HepG2 (cell line): ENCODE measurements around the gene RAP1GAP2. TPM values are rescaled to one million over a fixed set of nuclear protein-coding genes. Genes with fewer than 3 reads are reported as not detected.
A peak's percentile ranks its signal among the peaks of the same experiment; 100 is the strongest.

Experiments used
- AGO1 ChIP-seq: fragments of 200-400 bp; formaldehyde crosslinking; IDR thresholded peaks from 2 replicates; pipeline ENCODE4 v1.6.1; 2017; ENCODE audit warnings: mild to moderate bottlenecking, low read depth, low read length, moderate library complexity; ENCODE audit not compliant: poor library complexity, severe bottlenecking
- ARID2 ChIP-seq: sonication (generic); formaldehyde crosslinking; IDR thresholded peaks from 2 replicates; pipeline ENCODE4 v1.8.1; 2022; ENCODE audit warnings: mild to moderate bottlenecking, missing genetic modification reagents, borderline replicate concordance
- HCFC1 ChIP-seq: fragments of 150-350 bp; IDR thresholded peaks from 2 replicates; pipeline ENCODE4 v1.6.1; 2014; ENCODE audit warnings: low read depth, low read length
- ISL2 ChIP-seq: sonication (generic); formaldehyde crosslinking; IDR thresholded peaks from 2 replicates; pipeline ENCODE4 v1.5.0; 2020; ENCODE audit warnings: missing genetic modification reagents
- JDP2 ChIP-seq: sonication (generic); formaldehyde crosslinking; IDR thresholded peaks from 2 replicates; pipeline ENCODE4 v1.8.1; 2022; ENCODE audit warnings: missing genetic modification reagents, borderline replicate concordance
- KAT8 ChIP-seq: IDR thresholded peaks from 2 replicates; pipeline ENCODE4 v1.6.1; 2016; ENCODE audit warnings: missing genetic modification reagents, missing compliant biosample characterization
- KLF16 ChIP-seq, 2 experiments: sonication (generic) in 1 of 2; formaldehyde crosslinking in 1 of 2; IDR thresholded peaks; 2 replicates each; pipeline versions ENCODE4 v1.6.1 to v1.8.0; 2016 to 2023; ENCODE audit warnings: missing genetic modification reagents in 2 of 2, missing compliant biosample characterization in 1 of 2
- NPAS2 ChIP-seq: sonication (generic); formaldehyde crosslinking; IDR thresholded peaks from 2 replicates; pipeline ENCODE4 v1.8.0; 2022; ENCODE audit warnings: mild to moderate bottlenecking, missing genetic modification reagents, borderline replicate concordance
- SIN3B ChIP-seq: fragments of 150-350 bp; IDR thresholded peaks from 2 replicates; pipeline ENCODE4 v1.6.1; 2014; ENCODE audit warnings: low read length
- ZBTB49 ChIP-seq: sonication (generic); formaldehyde crosslinking; IDR thresholded peaks from 2 replicates; pipeline ENCODE4 v1.4.0; 2020; ENCODE audit warnings: missing genetic modification reagents, borderline replicate concordance
- ZNF296 ChIP-seq: sonication (generic); formaldehyde crosslinking; conservative IDR thresholded peaks from 2 replicates; pipeline ENCODE4 v1.5.0; 2020; ENCODE audit warnings: mild to moderate bottlenecking, missing genetic modification reagents
- ZNF557 ChIP-seq: sonication (generic); formaldehyde crosslinking; IDR thresholded peaks from 2 replicates; pipeline ENCODE4 v1.4.0; 2020; ENCODE audit warnings: missing genetic modification reagents
- ZNF574 ChIP-seq: sonication (generic); formaldehyde crosslinking; IDR thresholded peaks from 2 replicates; pipeline ENCODE4 v1.4.0; 2020; ENCODE audit warnings: missing genetic modification reagents
- ZNF652 ChIP-seq: IDR thresholded peaks from 2 replicates; pipeline ENCODE4 v1.6.1; 2016; ENCODE audit warnings: low read depth, borderline replicate concordance
- ZNF75D ChIP-seq: sonication (generic); formaldehyde crosslinking; IDR thresholded peaks from 2 replicates; pipeline ENCODE4 v1.8.1; 2023; ENCODE audit warnings: missing genetic modification reagents, mild to moderate bottlenecking, borderline replicate concordance
- ZSCAN25 ChIP-seq: sonication (generic); formaldehyde crosslinking; IDR thresholded peaks from 2 replicates; pipeline ENCODE4 v1.8.0; 2022; ENCODE audit warnings: mild to moderate bottlenecking, missing genetic modification reagents
- polyA plus RNA-seq, 8 experiments: library from polyadenylated mRNA; depleted of rRNA in 3 of 8; stranded (reverse) in 7 of 8; unstranded in 1 of 8; fragments of >200 nt; fragmentation: Illumina TruSeq in 4 of 8; extraction: Trizol in 4 of 8; gene quantifications; 2 replicates each; pipeline versions ENCODE4 v1.2.1 to v1.2.3, GENCODE V29; 2011 to 2016; ENCODE audit warnings: low read depth in 4 of 8, missing spikeins in 1 of 8, mixed read lengths in 1 of 8; ENCODE audit not compliant: insufficient read depth in 1 of 8
- total RNA-seq, 5 experiments: library from RNA; depleted of rRNA; stranded (reverse); fragments of >200 nt; fragmentation: Illumina TruSeq; extraction: Trizol; gene quantifications; 2 replicates each; pipeline ENCODE4 v1.2.3, GENCODE V29; 2016; ENCODE audit warnings: low read depth in 1 of 5
- TF ChIP-seq, protein P1 (sequence below): sonication (generic); formaldehyde crosslinking; IDR thresholded peaks from 2 replicates; pipeline ENCODE4 v1.4.0; 2020; ENCODE audit warnings: missing genetic modification reagents, borderline replicate concordance
- TF ChIP-seq, protein P2 (sequence below): sonication (generic); formaldehyde crosslinking; IDR thresholded peaks from 2 replicates; pipeline ENCODE4 v1.8.0; 2022; ENCODE audit warnings: mild to moderate bottlenecking, missing genetic modification reagents, moderate library complexity

The RAP1GAP2 gene
- total and polyA plus RNA-seq, 2 of the 13 experiments (the other 11 are each of a cell fraction or from before 2014, with no cell fraction given) = 10.9 to 12.0 TPM

DNA sequence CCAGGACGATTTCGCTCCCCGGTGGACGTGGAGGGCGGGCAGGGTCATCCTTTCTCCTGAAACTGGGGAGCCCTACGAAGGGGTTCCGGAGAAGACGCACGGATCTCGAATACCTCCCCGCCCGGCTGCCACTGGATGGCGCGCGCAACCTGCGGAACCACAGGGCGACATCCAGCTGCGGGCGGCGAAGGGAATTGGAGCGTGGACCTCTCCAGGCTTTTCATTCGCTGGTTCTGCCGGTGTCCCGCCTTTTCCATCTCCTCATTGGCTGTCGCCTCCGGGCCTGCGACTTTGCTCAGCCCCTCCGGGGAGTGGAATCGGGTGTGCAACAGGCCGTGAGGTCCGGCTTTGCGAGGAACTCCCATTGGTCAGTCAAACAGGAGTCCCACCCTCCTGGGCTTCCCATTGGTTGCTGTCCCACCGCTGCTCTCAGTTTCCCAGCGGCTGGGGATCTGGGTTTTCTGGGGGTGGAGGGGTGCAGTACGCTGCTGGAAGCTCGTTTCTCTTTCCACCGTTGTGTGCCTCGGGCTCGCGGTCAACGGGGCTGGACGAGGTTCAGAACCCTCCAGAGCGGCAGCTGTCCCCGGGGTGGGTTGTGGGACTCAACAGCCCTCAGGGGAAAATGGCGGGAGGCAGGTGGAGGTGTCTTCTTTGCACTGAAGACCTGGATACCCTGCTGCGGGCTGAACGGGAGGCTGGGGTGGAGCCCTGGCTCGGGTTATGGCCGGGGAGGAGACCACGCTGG is 252.7 kb downstream of the RAP1GAP2 start (continued):
- TF ChIP-seq AGO1 (no peak), ISL2 (CRISPR knock-in tag) (no peak), NPAS2 (no peak), ZNF75D (CRISPR knock-in tag) (no peak), ZNF652 (CRISPR knock-in tag) (no peak), ZNF296 (CRISPR knock-in tag) (no peak), SIN3B (no peak), HCFC1 (no peak), ZBTB49 (no peak), KLF16 (CRISPR knock-in tag; IDR thresholded peaks at IDR 0.05) (peak in 1 of 2 experiments; percentile 53; a peak in 1 of 4 replicates), KAT8 (CRISPR knock-in tag) (peak; percentile 84; the same call in 1 of the 2 replicates), ARID2 (CRISPR knock-in tag) (no peak), JDP2 (CRISPR knock-in tag) (no peak), ZSCAN25 (no peak), ZNF574 (CRISPR knock-in tag) (peak; percentile 77), ZNF557 (CRISPR knock-in tag) (no peak)
- TF ChIP-seq, protein P1, sequence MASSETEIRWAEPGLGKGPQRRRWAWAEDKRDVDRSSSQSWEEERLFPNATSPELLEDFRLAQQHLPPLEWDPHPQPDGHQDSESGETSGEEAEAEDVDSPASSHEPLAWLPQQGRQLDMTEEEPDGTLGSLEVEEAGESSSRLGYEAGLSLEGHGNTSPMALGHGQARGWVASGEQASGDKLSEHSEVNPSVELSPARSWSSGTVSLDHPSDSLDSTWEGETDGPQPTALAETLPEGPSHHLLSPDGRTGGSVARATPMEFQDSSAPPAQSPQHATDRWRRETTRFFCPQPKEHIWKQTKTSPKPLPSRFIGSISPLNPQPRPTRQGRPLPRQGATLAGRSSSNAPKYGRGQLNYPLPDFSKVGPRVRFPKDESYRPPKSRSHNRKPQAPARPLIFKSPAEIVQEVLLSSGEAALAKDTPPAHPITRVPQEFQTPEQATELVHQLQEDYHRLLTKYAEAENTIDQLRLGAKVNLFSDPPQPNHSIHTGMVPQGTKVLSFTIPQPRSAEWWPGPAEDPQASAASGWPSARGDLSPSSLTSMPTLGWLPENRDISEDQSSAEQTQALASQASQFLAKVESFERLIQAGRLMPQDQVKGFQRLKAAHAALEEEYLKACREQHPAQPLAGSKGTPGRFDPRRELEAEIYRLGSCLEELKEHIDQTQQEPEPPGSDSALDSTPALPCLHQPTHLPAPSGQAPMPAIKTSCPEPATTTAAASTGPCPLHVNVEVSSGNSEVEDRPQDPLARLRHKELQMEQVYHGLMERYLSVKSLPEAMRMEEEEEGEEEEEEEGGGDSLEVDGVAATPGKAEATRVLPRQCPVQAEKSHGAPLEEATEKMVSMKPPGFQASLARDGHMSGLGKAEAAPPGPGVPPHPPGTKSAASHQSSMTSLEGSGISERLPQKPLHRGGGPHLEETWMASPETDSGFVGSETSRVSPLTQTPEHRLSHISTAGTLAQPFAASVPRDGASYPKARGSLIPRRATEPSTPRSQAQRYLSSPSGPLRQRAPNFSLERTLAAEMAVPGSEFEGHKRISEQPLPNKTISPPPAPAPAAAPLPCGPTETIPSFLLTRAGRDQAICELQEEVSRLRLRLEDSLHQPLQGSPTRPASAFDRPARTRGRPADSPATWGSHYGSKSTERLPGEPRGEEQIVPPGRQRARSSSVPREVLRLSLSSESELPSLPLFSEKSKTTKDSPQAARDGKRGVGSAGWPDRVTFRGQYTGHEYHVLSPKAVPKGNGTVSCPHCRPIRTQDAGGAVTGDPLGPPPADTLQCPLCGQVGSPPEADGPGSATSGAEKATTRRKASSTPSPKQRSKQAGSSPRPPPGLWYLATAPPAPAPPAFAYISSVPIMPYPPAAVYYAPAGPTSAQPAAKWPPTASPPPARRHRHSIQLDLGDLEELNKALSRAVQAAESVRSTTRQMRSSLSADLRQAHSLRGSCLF (CRISPR knock-in tag) = no peak
- TF ChIP-seq, protein P2, sequence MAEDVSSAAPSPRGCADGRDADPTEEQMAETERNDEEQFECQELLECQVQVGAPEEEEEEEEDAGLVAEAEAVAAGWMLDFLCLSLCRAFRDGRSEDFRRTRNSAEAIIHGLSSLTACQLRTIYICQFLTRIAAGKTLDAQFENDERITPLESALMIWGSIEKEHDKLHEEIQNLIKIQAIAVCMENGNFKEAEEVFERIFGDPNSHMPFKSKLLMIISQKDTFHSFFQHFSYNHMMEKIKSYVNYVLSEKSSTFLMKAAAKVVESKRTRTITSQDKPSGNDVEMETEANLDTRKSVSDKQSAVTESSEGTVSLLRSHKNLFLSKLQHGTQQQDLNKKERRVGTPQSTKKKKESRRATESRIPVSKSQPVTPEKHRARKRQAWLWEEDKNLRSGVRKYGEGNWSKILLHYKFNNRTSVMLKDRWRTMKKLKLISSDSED (CRISPR knock-in tag) = no peak
